Testis (tissue), 3 donors: ENCODE measurements around the gene MBIP. TPM values are rescaled to one million over a fixed set of nuclear protein-coding genes. Genes with fewer than 3 reads are reported as not detected.

Source experiments
- DNase-seq: peaks from one replicate; pipeline ENCODE4 v3.0.0-alpha.2; 2019
- H3K27ac ChIP-seq, 2 donors: fragments of 200-600 bp; sonication (generic); one replicate each; pipeline ENCODE4 v1.5.1; 2019
- H3K27me3 ChIP-seq: fragments of 200-600 bp; sonication (generic); one replicate; pipeline ENCODE4 v1.5.1; 2019
- H3K36me3 ChIP-seq: fragments of 200-600 bp; sonication (generic); one replicate; pipeline ENCODE4 v1.5.1; 2017; ENCODE audit warnings: low read depth; ENCODE audit errors: missing control alignments
- H3K4me1 ChIP-seq: fragments of 200-600 bp; sonication (generic); one replicate; pipeline ENCODE4 v1.5.1; 2019
- H3K4me3 ChIP-seq, 2 donors: fragments of 200-600 bp; sonication (generic); one replicate each; pipeline ENCODE4 v1.5.1; 2017 to 2019
- H3K9me3 ChIP-seq: fragments of 200-600 bp; sonication (generic); one replicate; pipeline ENCODE4 v1.5.1; 2017
- POLR2A ChIP-seq: fragments of 450-650 bp; IDR thresholded peaks from one replicate; pipeline ENCODE4 v1.6.1; 2017; ENCODE audit warnings: antibody characterized with exemption, mild to moderate bottlenecking, moderate library complexity
- WGBS, 2 donors: methylation state at CpG; one replicate each; pipeline ENCODE4 v1.1.5; 2018; 5-methylcytosine and 5-hydroxymethylcytosine counted together
- intact Hi-C: fragments of 100-400 bp; cut with DNase I; formaldehyde crosslinking; loops from one replicate; pipeline ENCODE4 v1.15.1; 2023; ENCODE audit warnings: low total_unique reads
- polyA plus RNA-seq: library from polyadenylated mRNA; stranded (reverse); fragments of 350-450 nt; fragmentation: Illumina TruSeq; extraction: RNeasy Lipid Tissue Mini Kit (QIAGEN cat#74804); gene quantifications from one replicate; pipeline ENCODE4 v1.2.3, GENCODE V29; 2014; ENCODE audit warnings: low read depth, low replicate concordance; ENCODE audit not compliant: insufficient read depth
- total RNA-seq, 2 donors: library from RNA; depleted of rRNA; stranded (reverse); fragments of >200 nt; gene quantifications; one replicate each; pipeline ENCODE4 v1.2.3, GENCODE V29; 2016
- TF ChIP-seq, protein P1 (sequence below), 3 experiments: fragments of 450-650 bp in 2 of 3; fragments of 200-600 bp in 1 of 3; sonication (generic) in 1 of 3; IDR thresholded peaks; one replicate each; pipeline ENCODE4 v1.5.1; 2016 to 2019; ENCODE audit warnings: antibody characterized with exemption in 3 of 3, mild to moderate bottlenecking in 2 of 3, moderate library complexity in 1 of 3

MBIP gene
- total and polyA plus RNA-seq, 3 donors from 2014 or later: 21.0 to 27.5 (median 22.1) TPM

DNA sequence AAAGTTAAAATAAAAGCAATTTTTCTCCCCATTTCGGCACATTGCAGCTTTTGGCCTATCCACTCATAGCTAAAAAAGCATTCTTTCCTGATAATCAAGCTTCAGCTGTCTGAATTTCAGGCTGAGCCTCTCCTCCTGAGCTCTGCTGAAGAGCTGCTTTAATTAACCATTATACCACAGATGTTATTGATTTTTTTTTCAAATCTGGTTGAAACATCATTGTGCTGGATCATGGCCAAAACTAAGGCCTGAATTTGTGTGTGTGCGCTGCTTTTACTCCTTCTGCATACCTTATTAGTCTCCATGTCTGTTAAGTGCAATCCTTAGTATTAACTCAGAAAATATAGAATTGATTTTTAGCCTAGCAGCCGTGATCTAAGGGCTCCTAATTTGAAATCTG, 52.3 kb downstream of the MBIP start:
- Histone ChIP-seq H3K9me3 (no peaks in the 10 kb centered on the region), H3K27ac (no peak overlapping the region), H3K27me3 (no peaks in the 10 kb centered on the region), H3K4me3 (no peak overlapping the region), H3K36me3 (no peaks in the 10 kb centered on the region), H3K4me1 (peaks cover 4% of the 10 kb centered on the region)
- DNase-seq: no peak
- no peak for TF ChIP-seq POLR2A
- TF ChIP-seq, protein P1, sequence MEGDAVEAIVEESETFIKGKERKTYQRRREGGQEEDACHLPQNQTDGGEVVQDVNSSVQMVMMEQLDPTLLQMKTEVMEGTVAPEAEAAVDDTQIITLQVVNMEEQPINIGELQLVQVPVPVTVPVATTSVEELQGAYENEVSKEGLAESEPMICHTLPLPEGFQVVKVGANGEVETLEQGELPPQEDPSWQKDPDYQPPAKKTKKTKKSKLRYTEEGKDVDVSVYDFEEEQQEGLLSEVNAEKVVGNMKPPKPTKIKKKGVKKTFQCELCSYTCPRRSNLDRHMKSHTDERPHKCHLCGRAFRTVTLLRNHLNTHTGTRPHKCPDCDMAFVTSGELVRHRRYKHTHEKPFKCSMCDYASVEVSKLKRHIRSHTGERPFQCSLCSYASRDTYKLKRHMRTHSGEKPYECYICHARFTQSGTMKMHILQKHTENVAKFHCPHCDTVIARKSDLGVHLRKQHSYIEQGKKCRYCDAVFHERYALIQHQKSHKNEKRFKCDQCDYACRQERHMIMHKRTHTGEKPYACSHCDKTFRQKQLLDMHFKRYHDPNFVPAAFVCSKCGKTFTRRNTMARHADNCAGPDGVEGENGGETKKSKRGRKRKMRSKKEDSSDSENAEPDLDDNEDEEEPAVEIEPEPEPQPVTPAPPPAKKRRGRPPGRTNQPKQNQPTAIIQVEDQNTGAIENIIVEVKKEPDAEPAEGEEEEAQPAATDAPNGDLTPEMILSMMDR (IDR thresholded peaks at IDR 0.05): no peak
- intact Hi-C loops: no loop called here
- WGBS, 2 donors: 86 to 89% methylated on average over 3 of the region's 3 CpGs

DNA sequence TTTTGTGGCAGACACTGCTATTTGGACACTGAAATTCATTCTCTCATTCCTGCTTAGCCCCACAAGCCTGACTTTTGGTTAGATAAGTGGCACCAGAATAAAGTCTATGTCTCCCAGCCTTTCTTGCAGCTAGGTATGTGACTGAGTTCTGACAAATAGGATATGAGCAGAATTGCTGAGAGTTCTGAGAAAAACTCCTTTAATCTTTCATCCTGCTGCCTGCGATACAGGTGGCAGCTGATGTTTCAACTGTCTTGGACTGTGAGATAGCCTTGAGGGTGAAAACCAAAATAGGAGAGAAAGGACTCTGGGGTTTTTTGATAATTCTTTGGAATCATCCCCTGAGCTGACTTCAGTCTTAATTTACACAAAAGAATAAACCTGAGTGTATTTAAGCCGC, 55.8 kb downstream of the MBIP start:
- 91 to 94% methylated on average over 2 of the region's 2 CpGs for WGBS, 2 donors
- TF ChIP-seq, protein P1 (IDR thresholded peaks at IDR 0.05): no peak
- no peak for TF ChIP-seq POLR2A
- intact Hi-C loops: no loop called here
- H3K9me3 ChIP-seq: no peaks in the 10 kb centered on the region
- no peak overlapping the region for H3K27ac ChIP-seq
- H3K36me3 ChIP-seq: no peaks in the 10 kb centered on the region
- H3K4me1 ChIP-seq: no peaks in the 10 kb centered on the region
- H3K27me3 ChIP-seq: no peaks in the 10 kb centered on the region
- no peak for DNase-seq
- no peak overlapping the region for H3K4me3 ChIP-seq

DNA sequence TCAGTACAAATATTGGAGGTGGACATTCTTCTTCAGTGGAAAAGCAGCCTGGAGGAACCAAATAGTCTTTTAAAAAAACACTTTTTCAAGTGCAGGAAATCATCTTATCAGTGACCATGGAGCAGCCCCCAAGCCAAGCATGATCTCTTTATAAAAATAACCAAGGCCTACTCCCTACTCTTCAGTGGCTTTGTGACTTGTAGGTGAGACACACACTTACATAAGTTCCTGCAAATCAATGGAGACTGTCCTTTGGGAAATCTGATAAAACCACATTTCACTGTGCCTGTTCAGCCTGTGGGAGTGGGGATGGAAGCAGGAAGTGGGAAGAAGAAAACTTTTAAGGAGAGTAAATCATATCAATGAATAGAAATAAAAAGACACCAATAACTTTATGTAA, 56.3 kb downstream of the MBIP start:
- Histone ChIP-seq H3K9me3 (no peaks in the 10 kb centered on the region), H3K4me1 (no peaks in the 10 kb centered on the region), H3K4me3 (no peak overlapping the region), H3K27me3 (no peaks in the 10 kb centered on the region), H3K27ac (no peak overlapping the region), H3K36me3 (no peaks in the 10 kb centered on the region)
- intact Hi-C loops: no loop called here
- TF ChIP-seq, protein P1 (IDR thresholded peaks at IDR 0.05): no peak
- no peak for TF ChIP-seq POLR2A
- DNase-seq: no peak

DNA sequence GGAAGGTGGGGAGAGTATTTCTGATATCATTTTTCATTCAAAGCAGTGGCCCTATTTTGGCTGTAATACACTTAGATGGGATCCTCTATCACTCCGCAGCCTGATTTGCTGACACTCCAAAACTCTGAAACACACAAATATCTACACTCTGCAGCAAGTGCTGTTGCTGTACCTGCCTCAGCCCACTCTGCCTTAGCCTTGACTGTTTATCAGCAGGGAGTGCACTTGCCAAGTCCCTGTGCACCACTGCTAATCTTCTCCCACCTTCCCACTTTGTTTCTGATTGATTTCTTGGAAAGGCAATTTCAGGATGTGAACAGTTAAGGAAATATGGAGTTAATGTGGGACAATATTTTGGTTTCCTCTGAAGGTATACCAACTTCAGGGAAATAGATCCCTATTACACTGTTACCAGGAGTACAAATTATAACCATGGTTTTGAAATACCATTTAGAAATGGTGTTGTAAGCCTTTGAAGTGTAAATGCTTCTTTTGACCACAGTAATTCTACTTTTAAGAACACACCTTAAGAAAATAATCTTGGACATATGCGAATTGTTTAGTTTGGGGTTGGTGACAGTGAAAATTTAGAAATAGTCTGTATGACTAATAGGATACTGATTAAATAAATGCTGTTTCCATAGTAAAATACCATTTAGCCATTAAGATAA, 59.3 kb downstream of the MBIP start:
- no peak for DNase-seq
- intact Hi-C loops: no loop called here
- H3K9me3 ChIP-seq: no peaks in the 10 kb centered on the region
- WGBS, 2 donors: 83 to 95% methylated on average over 2 of the region's 2 CpGs
- H3K4me3 ChIP-seq: no peak overlapping the region
- H3K4me1 ChIP-seq: no peaks in the 10 kb centered on the region
- no peak overlapping the region for H3K27ac ChIP-seq
- TF ChIP-seq, protein P1 (IDR thresholded peaks at IDR 0.05): no peak
- TF ChIP-seq POLR2A: no peak
- no peaks in the 10 kb centered on the region for H3K27me3 ChIP-seq
- H3K36me3 ChIP-seq: no peaks in the 10 kb centered on the region

DNA sequence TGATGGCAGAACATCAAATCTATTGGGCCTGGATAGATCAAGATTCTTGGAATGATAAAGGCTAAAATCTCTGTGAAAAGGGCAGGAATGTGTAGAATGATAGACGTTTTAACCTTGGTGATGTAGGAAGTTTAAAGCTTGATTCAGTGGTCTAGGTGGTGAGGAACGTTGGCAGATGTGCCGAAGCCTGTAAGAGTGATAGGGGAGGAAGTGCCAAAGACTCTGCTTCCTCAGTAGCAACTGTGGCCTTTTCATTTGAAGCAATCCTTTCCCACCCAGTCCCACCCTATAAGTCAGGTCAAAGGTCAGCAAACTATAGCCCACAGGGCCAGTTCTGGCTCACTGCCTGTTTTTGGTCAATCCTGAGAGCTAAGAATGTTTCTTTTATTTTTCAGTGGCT, 62.2 kb downstream of the MBIP start:
- DNase-seq: no peak
- Histone ChIP-seq H3K36me3 (no peaks in the 10 kb centered on the region), H3K27me3 (no peaks in the 10 kb centered on the region), H3K4me3 (no peak overlapping the region), H3K9me3 (no peaks in the 10 kb centered on the region), H3K27ac (no peak overlapping the region), H3K4me1 (no peaks in the 10 kb centered on the region)
- WGBS, 2 donors: 60 to 61% methylated on average over 3 of the region's 3 CpGs
- intact Hi-C loops: no loop called here
- no peak for TF ChIP-seq POLR2A
- TF ChIP-seq, protein P1 (IDR thresholded peaks at IDR 0.05): no peak
